Panc1 (cell line): ENCODE results near the gene PCBD2. TPM values are rescaled to one million over a fixed set of nuclear protein-coding genes. Genes with fewer than 3 reads are reported as not detected.

Experiments used
- ATAC-seq: fragments of 200-7000 bp; cut with Tn5 transposase; 2 replicates; pipeline ENCODE4 v1.9.1; 2020; ENCODE audit warnings: mild to moderate bottlenecking, moderate library complexity
- BruUV-seq: library from RNA; stranded (reverse); fragments of 400-500 nt; replicated peaks from 2 replicates; lab custom pipeline; 2021; lab: Mats Ljungman, UMichigan
- CTCF ChIA-PET: fragments of 300-600 bp; sonication (Branson Sonifier 250); formaldehyde crosslinking; loops from one replicate; lab custom pipeline; 2022; ENCODE audit warnings: antibody characterized with exemption; lab: Charles Lee
- POLR2A ChIA-PET: fragments of 300-600 bp; sonication (Branson Sonifier 250); formaldehyde crosslinking; loops from one replicate; lab custom pipeline; 2022; ENCODE audit warnings: antibody characterized with exemption; lab: Charles Lee
- DNase-seq: peaks from one replicate; pipeline ENCODE4 v3.0.0-alpha.2; 2010; ENCODE audit warnings: low read depth, low spot score
- H3K27ac ChIP-seq: 2 replicates; pipeline ENCODE4 v1.5.1; 2011; ENCODE audit warnings: mild to moderate bottlenecking, low read length, inconsistent platforms
- H3K27me3 ChIP-seq: fragments of 200-500 bp; sonication (Bioruptor generic); 2 replicates; pipeline ENCODE4 v1.6.0; 2014; ENCODE audit warnings: low read length, inconsistent platforms; ENCODE audit not compliant: control insufficient read depth, insufficient read depth
- H3K36me3 ChIP-seq: fragments of 200-500 bp; sonication (Bioruptor generic); 2 replicates; pipeline ENCODE4 v1.5.1; 2014; ENCODE audit warnings: inconsistent platforms, mild to moderate bottlenecking, low read length, moderate library complexity; ENCODE audit not compliant: control insufficient read depth, insufficient read depth
- H3K4me1 ChIP-seq: 2 replicates; pipeline ENCODE4 v1.5.1; 2011; ENCODE audit warnings: inconsistent platforms, mild to moderate bottlenecking, low read length, moderate library complexity; ENCODE audit not compliant: control insufficient read depth, insufficient read depth
- H3K4me3 ChIP-seq, 2 experiments: 2 replicates each; pipeline ENCODE4 v1.5.1; 2011 to 2012; ENCODE audit warnings: low read depth in 2 of 2, low read length in 2 of 2, mild to moderate bottlenecking in 2 of 2, inconsistent platforms in 1 of 2, moderate library complexity in 1 of 2
- H3K9me3 ChIP-seq: fragments of 200-500 bp; sonication (Bioruptor generic); 2 replicates; pipeline ENCODE4 v1.5.1; 2014; ENCODE audit warnings: low read depth, mild to moderate bottlenecking, inconsistent platforms, low read length, moderate library complexity; ENCODE audit not compliant: control insufficient read depth, insufficient read depth
- POLR2AphosphoS5 ChIP-seq: IDR thresholded peaks from 2 replicates; pipeline ENCODE4 v1.6.1; 2012; ENCODE audit warnings: mild to moderate bottlenecking, low read depth, low read length, moderate library complexity
- REST ChIP-seq, 2 experiments: IDR thresholded peaks; 2 replicates each; pipeline ENCODE4 v1.6.1; 2011 to 2012; ENCODE audit warnings: low read depth in 2 of 2, control low read depth in 1 of 2, low read length in 1 of 2, mild to moderate bottlenecking in 1 of 2, moderate library complexity in 1 of 2; ENCODE audit not compliant: insufficient read depth in 1 of 2
- SIN3A ChIP-seq: IDR thresholded peaks from 2 replicates; pipeline ENCODE4 v1.6.1; 2012; ENCODE audit warnings: low read depth, mild to moderate bottlenecking, low read length, moderate library complexity, borderline replicate concordance; ENCODE audit not compliant: insufficient read depth
- TCF7L2 ChIP-seq: IDR thresholded peaks from 2 replicates; pipeline ENCODE4 v1.6.1; 2011; ENCODE audit warnings: mild to moderate bottlenecking, low read depth, low read length, inconsistent platforms
- in situ Hi-C: cut with HindIII; loops from 2 replicates; pipeline ENCODE4 v1.10.0; 2016; ENCODE audit warnings: low sequenced_read_pairs, low pct_unique_long_range_greater_than_20kb
- intact Hi-C: fragments of 100-400 bp; cut with micrococcal nuclease; formaldehyde crosslinking; loops from one replicate; pipeline ENCODE4 v1.10.0; 2022; ENCODE audit not compliant: unreplicated experiment
- total RNA-seq: library from RNA; stranded (reverse); gene quantifications from one replicate; pipeline ENCODE4 v1.2.1, GENCODE V29; 2021; ENCODE audit not compliant: unreplicated experiment
- TF ChIP-seq, protein P1 (sequence below): fragments of 450-650 bp; IDR thresholded peaks from 2 replicates; pipeline ENCODE4 v1.5.1; 2017; ENCODE audit warnings: mild to moderate bottlenecking

Gene PCBD2
- total RNA-seq, 1 experiment from 2014 or later, result 19.8 TPM

DNA sequence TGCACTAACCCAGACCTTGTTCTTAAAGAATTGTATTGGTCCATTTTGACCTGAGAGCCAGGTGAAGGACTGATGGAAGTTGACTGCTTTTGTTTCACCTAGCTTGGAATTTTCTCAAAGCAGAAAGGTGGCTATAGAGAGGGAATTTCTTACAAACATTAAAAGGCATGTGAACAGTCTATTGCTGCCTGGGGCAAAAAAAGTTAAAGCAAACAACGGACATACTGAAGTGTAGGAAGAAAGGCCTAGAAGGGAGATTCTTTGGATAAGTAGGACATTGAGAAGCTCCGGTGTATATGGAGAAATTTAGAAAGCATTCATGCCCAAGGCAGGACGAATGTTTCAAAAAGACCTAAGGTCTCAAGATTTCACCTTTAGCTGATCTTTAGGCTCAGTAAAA, 74.5 kb downstream of the PCBD2 start:
- Histone ChIP-seq H3K27ac (no peak overlapping the region), H3K9me3 (peaks cover 18% of the 10 kb centered on the region; the same call in 1 of the 2 replicates), H3K36me3 (no peaks in the 10 kb centered on the region), H3K27me3 (no peaks in the 10 kb centered on the region), H3K4me3 (no peak overlapping the region), H3K4me1 (no peaks in the 10 kb centered on the region)
- TF ChIP-seq, protein P1, sequence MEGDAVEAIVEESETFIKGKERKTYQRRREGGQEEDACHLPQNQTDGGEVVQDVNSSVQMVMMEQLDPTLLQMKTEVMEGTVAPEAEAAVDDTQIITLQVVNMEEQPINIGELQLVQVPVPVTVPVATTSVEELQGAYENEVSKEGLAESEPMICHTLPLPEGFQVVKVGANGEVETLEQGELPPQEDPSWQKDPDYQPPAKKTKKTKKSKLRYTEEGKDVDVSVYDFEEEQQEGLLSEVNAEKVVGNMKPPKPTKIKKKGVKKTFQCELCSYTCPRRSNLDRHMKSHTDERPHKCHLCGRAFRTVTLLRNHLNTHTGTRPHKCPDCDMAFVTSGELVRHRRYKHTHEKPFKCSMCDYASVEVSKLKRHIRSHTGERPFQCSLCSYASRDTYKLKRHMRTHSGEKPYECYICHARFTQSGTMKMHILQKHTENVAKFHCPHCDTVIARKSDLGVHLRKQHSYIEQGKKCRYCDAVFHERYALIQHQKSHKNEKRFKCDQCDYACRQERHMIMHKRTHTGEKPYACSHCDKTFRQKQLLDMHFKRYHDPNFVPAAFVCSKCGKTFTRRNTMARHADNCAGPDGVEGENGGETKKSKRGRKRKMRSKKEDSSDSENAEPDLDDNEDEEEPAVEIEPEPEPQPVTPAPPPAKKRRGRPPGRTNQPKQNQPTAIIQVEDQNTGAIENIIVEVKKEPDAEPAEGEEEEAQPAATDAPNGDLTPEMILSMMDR, result no peak
- TF ChIP-seq TCF7L2, result no peak
- BruUV-seq, result no TSS peak
- no peak for ATAC-seq
- intact Hi-C loops (no loop called here), in situ Hi-C loops (no loop called here)
- no peak for DNase-seq
- CTCF ChIA-PET, result interaction anchor here (0.6 kb wide), 1 partner anchor 339 kb away, joined by 3 read pairs; no protein-coding TSS in a partner anchor
- POLR2A ChIA-PET, result no interaction called here

- no TSS peak for BruUV-seq
- ChIA-PET POLR2A (no interaction called here), CTCF (no interaction called here)
- no peaks in the 10 kb centered on the region for H3K27me3 ChIP-seq
- no peaks in the 10 kb centered on the region for H3K36me3 ChIP-seq
- in situ Hi-C loops, result no loop called here
- no peak overlapping the region for H3K27ac ChIP-seq
- no peaks in the 10 kb centered on the region for H3K4me1 ChIP-seq
- ATAC-seq, result no peak
- TF ChIP-seq SIN3A (no peak), TCF7L2 (no peak), POLR2AphosphoS5 (no peak), REST (IDR thresholded peaks at IDR 0.05; ENCODE audit: insufficient read depth in 1 of 2, low read depth in 2 of 2, low read length in 1 of 2) (no peak)
- TF ChIP-seq, protein P1, result no peak
- no peak for DNase-seq
- H3K9me3 ChIP-seq, result peaks cover 18% of the 10 kb centered on the region; the same call in 1 of the 2 replicates
- intact Hi-C loops, result no loop called here
- no peak overlapping the region for H3K4me3 ChIP-seq
Observed at GRCh38 chr5:134982230-134982629, 77.3 kb downstream of the PCBD2 start.
